Right lung (tissue), 5 donors: ENCODE results near the gene SCN4A. TPM values are rescaled to one million over a fixed set of nuclear protein-coding genes. Genes with fewer than 3 reads are reported as not detected.
A peak's percentile ranks its signal among the peaks of the same experiment; 100 is the strongest.
"Not testable (repeated sequence)": the region's sequence is repeated elsewhere in the genome, so short reads cannot be mapped to it uniquely, and the experiment has no call there.

ENCODE experiments used
- DNase-seq, 2 donors: peaks; one replicate each; pipeline ENCODE4 v3.0.0-alpha.2; 2013
- polyA plus RNA-seq, 5 donors: library from polyadenylated mRNA; unstranded; fragments of 120-200 nt; gene quantifications; one replicate each; pipeline versions ENCODE4 v1.2.1 to v1.2.3, GENCODE V29; 2013; ENCODE audit warnings: inconsistent platforms in 1 of 5, low replicate concordance in 1 of 5; ENCODE audit not compliant: insufficient read length in 5 of 5, insufficient read depth in 1 of 5

The SCN4A gene
- polyA plus RNA-seq, 5 donors, result 0.36 to 2.2 (median 0.63) TPM

DNA sequence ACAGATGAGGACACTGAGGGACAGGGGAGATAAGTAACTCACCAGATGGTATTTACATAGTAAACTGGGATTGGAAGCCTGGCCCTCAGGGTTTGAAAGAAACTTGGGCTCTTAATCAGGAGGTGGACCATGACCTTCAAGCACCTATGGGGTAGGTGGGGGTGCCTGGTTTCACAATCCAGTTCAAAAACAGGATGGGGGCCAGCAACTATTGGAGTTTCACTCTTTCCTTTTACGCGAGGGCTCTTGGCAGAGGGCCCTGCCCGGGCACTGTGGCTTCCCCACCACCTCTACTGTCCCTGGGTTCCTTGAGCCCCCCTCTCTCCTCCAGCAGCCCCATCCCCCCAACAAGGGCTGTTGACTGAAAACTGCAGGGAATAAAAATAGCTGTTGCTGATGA lies 14.1 kb upstream of the SCN4A start:
- no peak for DNase-seq

GRCh38 chr17:63985387-63986140 lies 12.8 kb upstream of the SCN4A start:
- no peak for DNase-seq

DNA sequence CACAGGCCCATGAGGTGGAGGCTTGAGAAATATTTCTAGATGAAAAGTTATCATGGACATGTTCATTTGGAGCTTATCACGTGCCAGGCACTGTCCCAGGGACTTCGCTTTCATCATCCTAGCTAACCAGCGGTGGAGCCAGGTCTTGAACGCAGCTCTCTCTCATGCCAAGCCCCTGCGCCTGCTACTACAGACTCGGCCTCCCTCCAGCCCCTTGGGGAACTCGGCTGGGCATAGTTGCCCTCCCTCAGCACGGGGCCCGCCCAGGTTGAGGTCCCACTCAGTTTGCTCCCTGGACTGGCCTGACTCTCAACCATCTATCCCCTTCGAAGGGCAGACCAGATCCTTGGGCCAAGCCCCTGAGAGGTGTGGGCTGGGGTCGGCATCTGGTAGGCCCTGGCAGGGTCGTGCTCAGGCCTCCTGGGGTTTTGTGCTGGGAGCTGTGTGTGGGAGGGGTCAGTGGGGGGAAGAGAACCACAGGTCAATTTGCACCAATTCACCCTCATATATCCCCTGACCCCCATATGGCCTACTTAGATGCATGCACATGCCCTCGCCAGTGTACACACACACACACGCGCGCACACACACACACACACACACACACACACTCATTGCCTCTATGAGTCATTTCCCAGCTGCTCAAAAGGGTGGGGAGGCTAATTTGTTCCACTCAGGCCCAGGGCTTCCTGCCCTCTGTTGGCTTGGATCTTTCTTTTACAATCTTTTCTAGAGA lies 12.1 kb upstream of the SCN4A start:
- no peak for DNase-seq

GRCh38 chr17:63984236-63984635 lies 11.5 kb upstream of the SCN4A start:
- no peak for DNase-seq

- no peak for DNase-seq
Observed at GRCh38 chr17:63983320-63983719, 10.6 kb upstream of the SCN4A start.

DNA sequence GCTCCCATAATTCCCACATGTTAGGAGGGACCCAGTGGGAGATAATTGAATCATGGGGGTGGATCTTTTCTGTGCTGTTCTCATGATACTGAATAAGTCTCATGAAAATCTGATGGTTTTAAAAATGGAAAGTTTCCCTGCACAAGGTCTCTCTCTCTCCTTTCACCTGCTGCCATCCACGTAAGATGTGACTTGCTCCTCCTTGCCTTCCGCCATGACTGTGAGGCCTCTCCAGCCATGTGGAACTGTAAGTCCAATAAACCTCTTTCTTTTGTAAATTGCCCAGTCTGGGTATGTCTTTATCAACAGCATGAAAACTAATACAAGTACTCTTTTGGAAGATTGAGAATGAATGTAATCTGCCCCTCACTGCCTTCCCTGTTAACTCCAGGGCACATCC lies 9.9 kb upstream of the SCN4A start:
- not testable (repeated sequence) for DNase-seq

DNA sequence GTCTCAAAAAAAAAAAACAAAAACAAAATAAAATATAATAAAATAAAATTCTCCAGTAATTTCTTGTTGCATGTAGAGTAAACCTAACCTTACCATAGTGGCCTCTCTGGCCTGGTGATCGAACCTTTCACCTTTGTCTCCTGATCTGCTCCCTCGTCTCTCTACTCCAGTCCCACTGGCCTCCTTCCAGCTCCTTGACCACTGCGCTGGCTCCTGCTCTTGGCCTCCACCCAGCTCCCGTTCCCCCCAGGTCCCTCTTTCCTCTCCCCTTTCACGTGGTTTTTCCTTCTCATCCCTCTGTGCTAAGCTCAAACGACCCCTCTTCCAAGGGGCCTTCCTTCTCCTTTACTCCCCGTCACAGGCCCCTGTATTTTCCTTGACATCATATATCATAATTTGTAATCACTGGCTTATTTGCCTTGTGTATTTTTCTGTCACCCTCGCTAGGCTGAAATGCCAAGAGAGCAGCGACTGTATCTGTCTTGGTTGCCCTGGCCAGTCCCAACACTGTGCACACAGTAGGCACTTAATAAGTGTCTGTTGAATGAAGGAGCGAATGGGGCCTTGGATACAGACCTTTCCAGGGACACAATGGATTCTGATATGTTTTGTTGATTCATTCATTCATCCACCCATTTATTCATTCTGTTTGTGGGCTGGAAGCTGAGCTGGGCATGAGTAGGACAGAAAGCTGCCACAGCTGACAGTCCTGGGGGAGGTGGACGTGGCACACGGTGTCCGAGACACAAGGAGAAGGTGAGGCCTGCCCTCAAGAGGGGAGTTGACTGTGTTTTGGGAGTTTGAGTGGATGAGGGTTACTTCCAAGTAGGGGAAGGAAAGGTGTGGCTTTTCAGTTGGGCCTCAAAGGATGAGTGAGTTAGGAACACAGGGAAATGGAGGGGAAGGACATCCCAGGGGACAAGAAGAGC lies 5.8 kb upstream of the SCN4A start:
- no peak for DNase-seq

GRCh38 chr17:63976702-63977101 lies 4.0 kb upstream of the SCN4A start:
- DNase-seq, result no peak

- DNase-seq, result no peak
Observed at GRCh38 chr17:63975541-63976092, 2.9 kb upstream of the SCN4A start.

- DNase-seq, result no peak
Observed at GRCh38 chr17:63974594-63975192, 2.0 kb upstream of the SCN4A start.

DNA sequence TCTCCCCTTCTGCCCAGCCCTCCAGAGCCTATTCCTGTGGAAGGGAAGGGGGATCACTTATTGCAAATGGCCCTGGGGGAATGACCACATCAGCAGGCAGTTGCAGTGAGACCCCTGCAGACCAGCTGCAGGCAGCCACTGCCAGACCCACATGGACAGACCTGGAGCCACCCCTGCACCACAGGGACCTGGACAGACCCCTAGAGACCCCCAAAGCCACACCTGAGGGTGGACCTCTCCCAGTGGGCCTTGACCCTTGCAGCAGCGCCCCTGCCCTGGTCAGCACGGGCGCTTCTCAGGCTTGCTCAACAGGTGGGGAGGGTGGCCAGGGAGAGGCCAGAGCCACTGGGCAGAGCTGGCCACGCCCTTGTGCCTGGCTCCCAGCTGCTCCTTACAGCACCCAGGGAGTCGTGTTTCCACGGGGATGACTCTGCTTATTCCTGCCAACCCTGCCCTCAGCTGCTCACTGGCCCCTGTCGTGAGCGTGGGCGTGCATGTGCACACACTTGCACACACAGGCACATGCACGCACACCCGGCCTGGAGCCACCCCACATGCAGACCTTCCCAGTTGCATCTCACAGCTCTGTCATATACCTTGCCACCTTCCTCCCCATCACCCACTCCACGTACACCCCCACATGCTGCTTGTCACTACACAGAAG lies 1.3 kb upstream of the SCN4A start:
- DNase-seq, result no peak

DNA sequence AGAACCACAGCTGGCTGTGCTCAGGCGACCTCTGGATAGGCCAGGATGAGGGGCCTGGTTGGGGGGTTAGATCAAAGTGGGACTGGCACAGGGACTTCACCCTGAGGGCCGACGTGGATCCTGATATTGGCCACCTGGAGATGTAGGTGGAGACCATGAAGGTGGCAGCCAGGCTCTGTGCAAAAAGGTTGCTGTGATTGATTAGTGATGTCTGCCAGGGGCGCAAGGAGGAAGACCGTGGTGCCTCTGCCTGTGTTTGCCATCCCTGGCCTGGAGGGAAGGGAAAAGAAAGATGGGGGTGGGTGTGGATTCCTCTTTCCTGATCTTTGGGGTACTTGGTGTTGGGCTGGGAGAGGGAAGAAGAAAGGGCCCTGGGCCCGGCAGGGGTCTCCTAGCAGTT lies 529 bp upstream of the SCN4A start:
- DNase-seq, result no peak

GRCh38 chr17:63969278-63969677 lies 3.4 kb downstream of the SCN4A start:
- DNase-seq, result no peak

GRCh38 chr17:63967953-63968352 lies 4.8 kb downstream of the SCN4A start:
- no peak for DNase-seq

DNA sequence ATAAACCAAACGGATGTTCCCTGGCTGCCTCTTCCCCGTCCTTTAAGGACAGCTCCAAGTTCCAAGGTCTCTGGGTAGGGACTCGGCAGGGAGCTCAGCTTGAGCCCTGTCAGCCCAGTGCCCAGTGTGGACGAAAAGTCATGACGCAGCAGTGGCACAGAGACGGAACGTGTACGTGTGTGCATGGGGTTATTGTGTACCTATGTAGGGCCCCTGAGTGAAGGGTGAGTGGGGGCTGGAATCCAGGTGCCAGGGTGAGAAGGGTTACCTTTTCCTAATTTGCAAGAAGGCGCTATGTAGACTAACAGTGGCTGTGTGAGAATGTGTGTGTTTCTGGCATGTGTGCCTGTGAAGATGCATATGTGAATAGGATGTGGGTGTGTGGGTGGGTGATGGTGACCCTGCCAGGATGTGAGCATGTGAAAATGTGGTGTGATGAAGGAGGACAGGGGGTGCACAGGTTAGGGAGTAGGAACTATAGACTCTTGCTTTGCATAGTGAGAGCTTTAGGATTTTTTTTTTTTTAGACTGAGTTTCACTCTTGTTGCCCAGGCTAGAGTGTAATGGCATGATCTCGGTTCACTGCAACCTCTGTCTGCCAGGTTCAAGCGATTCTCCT lies 6.0 kb downstream of the SCN4A start:
- DNase-seq, result no peak

- no peak for DNase-seq
Observed at GRCh38 chr17:63963123-63963522, 9.6 kb downstream of the SCN4A start.

DNA sequence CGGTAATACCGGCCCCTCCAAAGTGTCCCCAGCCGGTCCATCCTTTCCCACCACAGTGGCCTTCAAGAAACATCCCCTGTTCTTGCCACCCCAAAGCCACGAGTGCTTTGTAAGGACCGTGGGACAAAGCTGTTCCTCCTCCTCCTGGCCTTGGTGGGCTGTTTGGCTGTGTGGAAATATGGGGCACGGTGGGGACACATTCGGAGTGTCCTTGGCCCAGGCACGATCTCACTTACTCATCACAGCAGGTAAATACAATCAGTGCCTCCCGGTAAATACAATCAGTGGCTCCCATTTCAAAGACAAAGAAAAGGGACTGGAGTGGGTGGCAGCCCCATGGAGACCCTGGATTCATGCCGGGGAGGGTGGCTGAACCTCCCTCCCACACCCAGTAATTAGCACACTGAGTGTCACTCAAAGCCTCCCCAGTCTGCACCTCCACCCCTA lies 10.4 kb downstream of the SCN4A start:
- DNase-seq, result no peak

DNA sequence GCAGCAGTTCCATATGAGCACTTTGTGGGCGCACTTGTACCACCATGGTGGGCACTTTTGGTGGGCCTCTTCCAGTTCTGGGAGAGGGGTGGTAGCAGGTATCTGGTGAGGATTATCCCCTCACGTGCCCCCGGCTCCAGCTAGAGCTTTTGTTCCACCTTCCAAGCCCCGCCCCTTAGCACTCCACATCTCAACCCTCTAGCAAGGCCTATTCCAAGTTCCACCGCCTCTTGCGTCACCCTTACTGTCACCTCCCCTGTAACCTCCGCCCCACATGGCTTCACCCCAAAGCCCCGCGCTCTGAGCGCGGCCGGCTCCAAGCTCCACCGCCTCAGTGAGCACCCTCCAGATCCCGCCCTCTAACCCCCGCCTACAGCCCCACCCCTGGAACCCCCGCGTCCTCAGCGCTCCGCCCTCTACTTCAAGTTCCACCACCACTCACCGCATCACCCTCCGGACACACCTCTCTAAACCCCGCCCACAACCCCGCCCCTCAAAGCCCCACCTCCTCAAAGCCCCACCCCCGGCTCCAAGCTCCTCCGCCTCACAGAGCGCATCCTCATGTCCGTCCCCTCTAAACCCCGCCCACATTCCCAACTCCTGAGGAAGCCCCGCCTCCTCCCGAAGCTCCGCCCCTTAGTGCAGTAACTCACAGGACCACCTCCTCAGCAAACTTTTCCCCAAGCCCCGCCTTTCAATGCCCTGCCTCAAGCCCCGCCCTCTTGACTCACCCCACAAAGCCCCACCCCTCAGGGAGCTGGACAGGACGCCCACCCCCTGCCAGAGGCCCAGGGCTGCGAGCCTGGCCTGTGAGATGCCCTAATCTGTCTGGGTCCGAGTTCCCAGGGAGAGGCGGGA lies 11.1 kb downstream of the SCN4A start:
- peak in 1 of 2 donors; percentile 25 for DNase-seq

GRCh38 chr17:63960430-63960829 lies 12.3 kb downstream of the SCN4A start:
- no peak for DNase-seq
